ENCODE data around the gene GALM.

Gene GALM

GRCh38 chr2:38778687-38779082 lies 112.8 kb downstream of the GALM start:
- no peak for DNase-seq

DNA sequence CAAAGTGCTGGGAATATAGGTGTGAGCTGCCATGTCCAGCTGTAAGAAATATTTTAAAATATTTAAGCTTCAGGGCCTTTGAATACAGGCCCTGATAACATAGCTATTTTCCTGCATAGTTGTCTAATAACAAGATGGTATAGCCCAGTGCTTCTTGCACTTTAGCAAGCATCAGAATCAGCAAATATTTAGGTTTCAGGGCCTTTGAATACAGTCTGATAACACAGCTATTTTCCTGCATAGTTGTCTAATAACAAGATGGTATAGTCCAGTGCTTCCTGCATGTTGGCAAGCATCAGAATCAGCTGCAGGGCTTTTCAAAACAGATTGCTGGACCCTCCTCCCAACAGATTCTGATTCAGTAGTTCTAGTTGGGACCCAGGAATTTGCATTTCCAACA lies 117.7 kb downstream of the GALM start:
- DNase-seq, result no peak

All from NCI-H1417 treated with DMSO at 0.1 percent for 48 hours (cell line).